Amniotic epithelial cell (primary cell): ENCODE measurements around the gene GLB1L2.

ENCODE experiments used
- DNase-seq: peaks from one replicate; pipeline ENCODE4 v3.0.0-alpha.2; 2010; ENCODE audit warnings: low read depth

Gene GLB1L2

DNA sequence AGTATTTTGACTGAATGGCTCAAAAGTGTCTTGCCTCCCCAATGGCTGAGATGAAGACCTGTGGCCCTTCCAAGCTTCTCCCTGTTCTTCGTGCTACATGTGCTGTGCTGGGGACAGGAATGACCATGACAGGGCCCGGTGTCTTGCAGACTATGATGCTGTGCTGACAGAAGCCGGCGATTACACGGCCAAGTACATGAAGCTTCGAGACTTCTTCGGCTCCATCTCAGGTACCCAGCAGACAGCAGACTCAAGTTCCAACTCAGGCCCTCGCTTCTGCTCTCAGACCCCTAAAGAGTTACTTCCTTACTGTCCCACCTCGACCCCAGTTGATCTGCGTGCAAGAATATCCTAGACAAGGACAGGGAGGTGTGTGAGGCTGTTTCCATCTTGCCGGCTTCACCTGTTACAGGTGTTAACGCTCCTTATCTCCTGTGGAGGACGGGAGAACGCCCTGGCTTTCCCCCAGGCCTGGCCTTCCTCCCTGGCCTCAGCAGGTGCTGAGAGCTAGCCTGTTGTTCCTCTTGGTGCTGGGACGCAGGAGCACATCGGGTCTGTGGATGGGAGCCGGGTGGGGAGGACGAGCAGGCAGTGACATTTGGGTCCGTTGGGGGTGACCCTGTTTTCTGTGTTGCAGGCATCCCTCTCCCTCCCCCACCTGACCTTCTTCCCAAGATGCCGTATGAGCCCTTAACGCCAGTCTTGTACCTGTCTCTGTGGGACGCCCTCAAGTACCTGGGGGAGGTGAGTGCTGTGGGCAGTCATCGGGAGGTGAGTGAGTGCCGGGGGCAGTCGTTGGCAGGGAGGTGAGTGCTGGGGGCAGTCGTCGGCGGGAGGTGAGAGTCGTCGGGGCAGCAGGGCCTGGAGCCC lies 38.1 kb downstream of the GLB1L2 start:
- no peak for DNase-seq

- DNase-seq: no peak
These were observed 39.0 kb downstream of the GLB1L2 start for GRCh38 chr11:134370526-134371435.

- DNase-seq: no peak
These were observed 39.8 kb downstream of the GLB1L2 start for GRCh38 chr11:134371436-134372185.

DNA sequence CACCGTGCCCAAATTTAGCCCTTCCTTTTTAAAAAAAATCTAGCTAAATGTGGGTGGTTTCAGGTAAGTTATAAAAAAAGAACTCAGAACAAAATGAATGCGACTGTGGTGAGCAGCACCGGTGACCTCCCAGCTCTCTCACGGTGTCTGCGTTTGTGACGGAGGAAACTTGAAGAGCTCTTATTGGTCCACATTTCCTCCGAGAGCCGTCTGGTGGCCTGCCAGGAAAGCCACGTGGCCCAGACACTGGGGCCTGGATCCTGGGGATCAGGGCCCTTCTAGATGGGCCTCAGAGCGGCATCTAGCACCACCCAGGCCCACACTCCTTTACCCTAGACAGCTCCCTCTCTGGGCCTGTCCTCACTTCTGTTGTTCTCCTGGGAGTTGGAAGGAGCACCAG lies 40.7 kb downstream of the GLB1L2 start:
- DNase-seq: no peak

DNA sequence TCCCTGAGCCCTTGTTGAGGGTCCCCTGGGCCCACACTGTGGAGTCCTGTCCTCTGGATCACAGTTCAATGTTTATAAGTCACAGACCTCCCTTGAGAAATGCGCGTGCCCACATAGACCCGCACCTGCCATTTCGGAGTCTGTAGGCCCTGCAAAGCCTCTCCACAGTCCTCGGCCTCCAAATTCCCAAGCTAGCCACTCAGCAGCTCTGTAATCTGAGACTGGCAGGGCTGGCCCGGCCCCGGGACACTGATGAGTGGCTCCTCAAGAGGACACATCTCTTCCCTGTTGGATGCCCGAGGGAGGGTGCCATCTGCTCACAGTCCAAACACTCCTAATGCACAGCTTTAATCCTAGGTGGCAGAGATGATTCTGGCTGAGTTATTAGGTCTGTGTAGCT lies 41.2 kb downstream of the GLB1L2 start:
- no peak for DNase-seq

DNA sequence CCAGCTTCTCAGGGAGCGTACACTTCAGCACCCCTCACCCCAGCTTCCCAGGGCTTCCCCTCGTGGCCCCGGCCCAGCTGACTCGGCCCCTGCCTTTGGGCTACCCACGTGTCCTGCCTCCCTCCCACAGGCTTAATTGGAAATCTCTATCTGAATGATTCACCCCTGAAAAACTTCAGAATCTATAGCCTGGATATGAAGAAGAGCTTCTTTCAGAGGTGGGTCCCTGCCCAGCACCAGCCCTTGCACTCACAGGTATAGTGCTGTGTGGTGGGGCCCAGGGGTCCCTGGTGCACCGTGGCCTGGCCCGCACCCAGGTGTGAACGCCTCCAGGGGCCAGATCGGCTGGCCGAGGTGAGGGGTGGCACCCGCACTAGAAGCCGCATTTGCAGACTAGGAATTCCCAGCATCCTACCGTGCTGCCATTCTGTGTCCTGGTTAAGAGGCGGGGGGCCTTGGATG lies 41.8 kb downstream of the GLB1L2 start:
- no peak for DNase-seq

DNA sequence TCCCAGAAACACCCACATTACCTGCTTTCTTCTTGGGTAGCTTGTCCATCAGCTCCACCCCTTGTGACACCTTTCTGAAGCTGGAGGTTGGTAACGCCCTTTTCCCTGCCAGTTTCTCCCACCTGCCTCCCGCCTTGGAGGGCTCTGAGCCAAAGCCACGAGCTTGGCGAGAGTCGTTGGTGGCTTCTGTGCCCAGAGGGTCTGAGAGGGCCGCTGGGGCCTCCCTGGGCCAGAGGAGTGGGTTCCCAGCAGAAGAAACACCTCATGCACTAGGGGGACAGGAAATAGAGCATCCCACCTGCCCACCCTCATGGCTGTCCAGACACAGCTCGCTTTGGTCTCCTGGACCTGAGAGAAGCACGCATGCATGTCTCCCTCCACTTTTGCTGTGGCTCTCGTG lies 42.4 kb downstream of the GLB1L2 start:
- DNase-seq: no peak

DNA sequence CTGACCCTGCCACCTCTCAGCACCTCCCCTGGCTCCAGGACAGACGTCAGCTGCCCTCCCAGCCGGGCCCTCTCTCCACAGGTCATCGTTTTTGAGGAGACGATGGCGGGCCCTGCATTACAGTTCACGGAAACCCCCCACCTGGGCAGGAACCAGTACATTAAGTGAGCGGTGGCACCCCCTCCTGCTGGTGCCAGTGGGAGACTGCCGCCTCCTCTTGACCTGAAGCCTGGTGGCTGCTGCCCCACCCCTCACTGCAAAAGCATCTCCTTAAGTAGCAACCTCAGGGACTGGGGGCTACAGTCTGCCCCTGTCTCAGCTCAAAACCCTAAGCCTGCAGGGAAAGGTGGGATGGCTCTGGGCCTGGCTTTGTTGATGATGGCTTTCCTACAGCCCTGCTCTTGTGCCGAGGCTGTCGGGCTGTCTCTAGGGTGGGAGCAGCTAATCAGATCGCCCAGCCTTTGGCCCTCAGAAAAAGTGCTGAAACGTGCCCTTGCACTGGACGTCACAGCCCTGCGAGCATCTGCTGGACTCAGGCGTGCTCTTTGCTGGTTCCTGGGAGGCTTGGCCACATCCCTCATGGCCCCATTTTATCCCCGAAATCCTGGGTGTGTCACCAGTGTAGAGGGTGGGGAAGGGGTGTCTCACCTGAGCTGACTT lies 43.2 kb downstream of the GLB1L2 start:
- no peak for DNase-seq

DNA sequence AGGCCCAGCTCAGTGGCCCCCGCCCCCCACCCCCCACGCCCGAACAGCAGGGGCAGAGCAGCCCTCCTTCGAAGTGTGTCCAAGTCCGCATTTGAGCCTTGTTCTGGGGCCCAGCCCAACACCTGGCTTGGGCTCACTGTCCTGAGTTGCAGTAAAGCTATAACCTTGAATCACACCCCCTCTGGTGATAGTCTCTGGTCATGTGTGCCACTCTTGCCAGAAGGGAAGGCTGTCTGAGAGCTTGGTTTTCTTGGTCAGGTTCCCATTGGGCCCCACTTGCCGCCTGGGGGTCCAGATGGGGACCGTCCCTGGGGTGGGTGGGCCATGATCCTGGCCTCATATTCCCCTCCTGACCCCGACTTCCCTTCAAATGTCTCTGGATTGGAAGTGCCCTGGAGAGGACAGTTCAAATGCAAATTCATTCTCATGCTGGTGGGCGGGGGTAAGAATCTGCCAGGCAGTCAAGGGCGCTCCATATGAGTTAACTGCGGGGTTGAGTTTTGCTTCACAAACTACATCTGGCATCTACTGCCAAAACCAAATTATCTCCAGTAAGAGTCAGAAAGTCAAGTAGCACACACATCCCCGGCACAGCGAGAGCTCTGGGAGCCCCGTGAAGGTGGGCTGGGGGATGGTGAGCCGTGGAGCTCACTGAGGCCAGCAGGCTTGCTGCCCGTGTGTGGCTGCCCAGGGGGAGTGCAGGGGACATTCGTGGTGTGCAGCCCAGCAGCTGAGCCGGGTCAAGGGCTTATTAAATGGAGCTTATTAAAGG lies 44.5 kb downstream of the GLB1L2 start:
- no peak for DNase-seq

GRCh38 chr11:134377876-134378275 lies 46.1 kb downstream of the GLB1L2 start:
- no peak for DNase-seq

DNA sequence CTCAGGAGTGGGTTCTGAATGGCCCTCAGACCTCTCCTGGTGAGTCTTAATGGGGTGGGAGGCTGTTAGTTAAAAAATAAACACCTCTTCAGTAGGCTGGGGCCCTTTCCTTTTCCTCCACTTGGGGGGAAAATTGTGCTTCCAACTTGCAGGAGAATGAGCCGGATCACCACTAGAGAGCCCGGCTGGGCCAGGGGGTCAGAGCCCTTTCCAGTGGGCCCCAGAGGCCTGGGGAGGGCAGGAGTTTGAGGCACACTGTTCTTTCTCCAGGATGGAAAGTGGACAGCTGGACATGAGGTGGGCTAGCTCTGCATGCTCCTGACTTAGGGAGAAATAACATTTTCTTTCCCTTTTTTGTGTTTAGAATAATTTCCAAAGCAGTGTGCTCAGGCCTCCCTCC lies 47.5 kb downstream of the GLB1L2 start:
- DNase-seq: no peak

GRCh38 chr11:134380229-134380628 lies 48.4 kb downstream of the GLB1L2 start:
- no peak for DNase-seq

GRCh38 chr11:134380785-134381184 lies 49.0 kb downstream of the GLB1L2 start:
- no peak for DNase-seq

GRCh38 chr11:134382257-134382656 lies 50.5 kb downstream of the GLB1L2 start:
- no peak for DNase-seq

DNA sequence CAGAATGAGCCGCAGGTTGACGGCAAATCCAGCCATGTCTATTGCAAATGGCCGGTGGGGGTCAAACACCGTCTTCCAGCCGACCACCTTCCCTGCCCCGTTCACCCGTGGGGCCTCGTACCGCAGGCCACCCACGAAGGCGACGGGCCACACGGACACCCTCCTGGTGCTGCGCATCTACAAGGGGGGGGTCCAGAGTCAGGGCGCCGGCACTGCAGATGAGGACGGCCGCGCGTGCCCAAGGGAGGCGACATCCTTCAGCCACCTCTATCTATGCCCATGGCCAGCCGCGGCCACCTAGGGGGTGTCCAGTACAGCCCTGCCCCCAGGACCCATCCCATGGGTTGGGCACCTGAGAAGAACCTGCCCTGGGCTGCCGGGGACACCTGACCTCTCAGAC lies 51.0 kb downstream of the GLB1L2 start:
- DNase-seq: no peak

- DNase-seq: no peak
These were observed 51.9 kb downstream of the GLB1L2 start for GRCh38 chr11:134383576-134384221.

- DNase-seq: no peak
These were observed 52.6 kb downstream of the GLB1L2 start for GRCh38 chr11:134384406-134384805.

- no peak for DNase-seq
These were observed 53.4 kb downstream of the GLB1L2 start for GRCh38 chr11:134385171-134385570.

DNA sequence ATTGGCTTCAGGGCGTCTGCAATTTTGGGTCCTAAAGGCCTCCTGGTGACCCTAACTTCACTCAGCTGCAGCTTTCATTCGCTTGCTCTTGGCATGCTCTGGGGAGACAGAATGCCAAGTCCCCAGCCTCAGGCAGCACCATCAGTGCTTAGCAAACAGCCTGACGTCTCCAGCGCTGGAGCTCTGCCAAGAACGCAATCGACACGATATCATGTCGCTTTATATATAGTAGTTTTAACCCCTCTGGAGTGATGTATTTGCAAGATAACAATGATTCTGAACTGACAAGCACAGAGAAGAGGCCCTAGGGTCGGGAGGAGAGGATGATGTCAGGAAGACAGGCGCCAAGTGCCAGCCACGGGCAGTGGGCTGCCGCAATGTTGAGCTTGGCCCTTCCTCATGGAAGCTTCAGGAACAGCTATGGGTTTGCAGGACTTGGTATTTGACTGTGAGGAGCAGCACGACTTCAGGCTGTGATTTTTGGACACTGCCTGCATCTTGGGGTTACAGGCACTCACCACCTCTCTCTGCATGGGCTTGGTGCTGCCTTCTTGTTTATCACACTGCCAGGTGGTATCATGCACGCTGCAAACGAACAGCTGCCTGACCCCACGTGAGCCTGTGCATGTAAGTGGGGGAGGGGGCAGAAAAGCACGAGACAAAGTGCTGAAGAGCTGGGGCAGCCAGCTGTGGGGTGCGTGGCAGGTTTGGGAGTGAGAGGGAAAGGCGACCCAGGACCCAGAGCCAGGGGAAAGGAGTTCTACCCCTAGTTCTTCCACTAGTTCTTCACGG lies 54.2 kb downstream of the GLB1L2 start:
- DNase-seq: no peak

GRCh38 chr11:134386945-134387344 lies 55.2 kb downstream of the GLB1L2 start:
- DNase-seq: no peak
